ENCODE measurements around the gene PTPN11.

PTPN11 gene

GRCh38 chr12:112535017-112535416 is 116.3 kb downstream of the PTPN11 start:
- H3K79me2 ChIP-seq (ENCODE audit: insufficient read depth, low read length), result no peaks in the 10 kb centered on the region
- no peak for TF ChIP-seq EZH2phosphoT487 (IDR thresholded peaks at IDR 0.05; ENCODE audit: borderline replicate concordance)
- no peak for TF ChIP-seq CTCF (conservative IDR thresholded peaks at IDR 0.05; ENCODE audit: low read length)
- H3K9me2 ChIP-seq (replicated peaks; ENCODE audit: low read depth, low read length), result no peaks in the 10 kb centered on the region
- H4K20me1 ChIP-seq (ENCODE audit: insufficient read depth, low read length, poor library complexity, severe bottlenecking), result no peaks in the 10 kb centered on the region
- no peaks in the 10 kb centered on the region for H3F3A ChIP-seq (ENCODE audit: low read depth)
- no peak overlapping the region for H3K9ac ChIP-seq (ENCODE audit: low read depth, low read length, poor library complexity, severe bottlenecking)
- H3K36me3 ChIP-seq (ENCODE audit: insufficient read depth, low read length), result no peaks in the 10 kb centered on the region
- H3K4me1 ChIP-seq (ENCODE audit: insufficient read depth, low read length, poor library complexity, severe bottlenecking), result peaks cover 5% of the 10 kb centered on the region
- no peak overlapping the region for H2AFZ ChIP-seq (ENCODE audit: low read length)
- no peaks in the 10 kb centered on the region for H3K9me3 ChIP-seq (ENCODE audit: insufficient read depth, low read depth, low read length)
- no peak overlapping the region for H3K4me2 ChIP-seq (ENCODE audit: low read depth, low read length, poor library complexity, severe bottlenecking)
- H3K27me3 ChIP-seq (ENCODE audit: insufficient read depth, low read length, poor library complexity, severe bottlenecking), result no peaks in the 10 kb centered on the region
- no peak overlapping the region for H3K4me3 ChIP-seq (ENCODE audit: low read length, poor library complexity, severe bottlenecking)

GRCh38 chr12:112535637-112536366 is 117.1 kb downstream of the PTPN11 start:
- Histone ChIP-seq H2AFZ (ENCODE audit: low read length) (no peak overlapping the region), H3K4me1 (ENCODE audit: insufficient read depth, low read length, poor library complexity, severe bottlenecking) (peaks cover 5% of the 10 kb centered on the region), H4K20me1 (ENCODE audit: insufficient read depth, low read length, poor library complexity, severe bottlenecking) (no peaks in the 10 kb centered on the region), H3K9me2 (replicated peaks; ENCODE audit: low read depth, low read length) (no peaks in the 10 kb centered on the region), H3K36me3 (ENCODE audit: insufficient read depth, low read length) (no peaks in the 10 kb centered on the region), H3F3A (ENCODE audit: low read depth) (no peaks in the 10 kb centered on the region), H3K79me2 (ENCODE audit: insufficient read depth, low read length) (no peaks in the 10 kb centered on the region), H3K9ac (ENCODE audit: low read depth, low read length, poor library complexity, severe bottlenecking) (no peak overlapping the region), H3K4me3 (ENCODE audit: low read length, poor library complexity, severe bottlenecking) (no peak overlapping the region), H3K27me3 (ENCODE audit: insufficient read depth, low read length, poor library complexity, severe bottlenecking) (no peaks in the 10 kb centered on the region), H3K9me3 (ENCODE audit: insufficient read depth, low read depth, low read length) (no peaks in the 10 kb centered on the region), H3K4me2 (ENCODE audit: low read depth, low read length, poor library complexity, severe bottlenecking) (no peak overlapping the region)
- TF ChIP-seq CTCF (conservative IDR thresholded peaks at IDR 0.05; ENCODE audit: low read length) (no peak), EZH2phosphoT487 (IDR thresholded peaks at IDR 0.05; ENCODE audit: borderline replicate concordance) (no peak)

- H3K4me3 ChIP-seq (ENCODE audit: low read length, poor library complexity, severe bottlenecking), result no peak overlapping the region
- no peaks in the 10 kb centered on the region for H4K20me1 ChIP-seq (ENCODE audit: insufficient read depth, low read length, poor library complexity, severe bottlenecking)
- no peak overlapping the region for H2AFZ ChIP-seq (ENCODE audit: low read length)
- H3K27me3 ChIP-seq (ENCODE audit: insufficient read depth, low read length, poor library complexity, severe bottlenecking), result no peaks in the 10 kb centered on the region
- H3K9me3 ChIP-seq (ENCODE audit: insufficient read depth, low read depth, low read length), result no peaks in the 10 kb centered on the region
- no peaks in the 10 kb centered on the region for H3K79me2 ChIP-seq (ENCODE audit: insufficient read depth, low read length)
- H3K9ac ChIP-seq (ENCODE audit: low read depth, low read length, poor library complexity, severe bottlenecking), result no peak overlapping the region
- H3K9me2 ChIP-seq (replicated peaks; ENCODE audit: low read depth, low read length), result no peaks in the 10 kb centered on the region
- H3K4me1 ChIP-seq (ENCODE audit: insufficient read depth, low read length, poor library complexity, severe bottlenecking), result peaks cover 5% of the 10 kb centered on the region
- TF ChIP-seq EZH2phosphoT487 (IDR thresholded peaks at IDR 0.05; ENCODE audit: borderline replicate concordance) (no peak), CTCF (conservative IDR thresholded peaks at IDR 0.05; ENCODE audit: low read length) (no peak)
- no peaks in the 10 kb centered on the region for H3F3A ChIP-seq (ENCODE audit: low read depth)
- H3K4me2 ChIP-seq (ENCODE audit: low read depth, low read length, poor library complexity, severe bottlenecking), result no peak overlapping the region
- no peaks in the 10 kb centered on the region for H3K36me3 ChIP-seq (ENCODE audit: insufficient read depth, low read length)
Observed at GRCh38 chr12:112536367-112536730, 117.6 kb downstream of the PTPN11 start.
